ENCODE data around the gene KNTC1. TPM values are rescaled to one million over a fixed set of nuclear protein-coding genes. Genes with fewer than 3 reads are reported as not detected.
"Not testable (repeated sequence)": the region's sequence is repeated elsewhere in the genome, so short reads cannot be mapped to it uniquely, and the experiment has no call there.

The KNTC1 gene
- total RNA-seq, 2 donors from 2014 or later = 86.7 to 115 TPM

GRCh38 chr12:122505419-122506051, 21.5 kb upstream of the KNTC1 start:
- TF ChIP-seq, protein P1, sequence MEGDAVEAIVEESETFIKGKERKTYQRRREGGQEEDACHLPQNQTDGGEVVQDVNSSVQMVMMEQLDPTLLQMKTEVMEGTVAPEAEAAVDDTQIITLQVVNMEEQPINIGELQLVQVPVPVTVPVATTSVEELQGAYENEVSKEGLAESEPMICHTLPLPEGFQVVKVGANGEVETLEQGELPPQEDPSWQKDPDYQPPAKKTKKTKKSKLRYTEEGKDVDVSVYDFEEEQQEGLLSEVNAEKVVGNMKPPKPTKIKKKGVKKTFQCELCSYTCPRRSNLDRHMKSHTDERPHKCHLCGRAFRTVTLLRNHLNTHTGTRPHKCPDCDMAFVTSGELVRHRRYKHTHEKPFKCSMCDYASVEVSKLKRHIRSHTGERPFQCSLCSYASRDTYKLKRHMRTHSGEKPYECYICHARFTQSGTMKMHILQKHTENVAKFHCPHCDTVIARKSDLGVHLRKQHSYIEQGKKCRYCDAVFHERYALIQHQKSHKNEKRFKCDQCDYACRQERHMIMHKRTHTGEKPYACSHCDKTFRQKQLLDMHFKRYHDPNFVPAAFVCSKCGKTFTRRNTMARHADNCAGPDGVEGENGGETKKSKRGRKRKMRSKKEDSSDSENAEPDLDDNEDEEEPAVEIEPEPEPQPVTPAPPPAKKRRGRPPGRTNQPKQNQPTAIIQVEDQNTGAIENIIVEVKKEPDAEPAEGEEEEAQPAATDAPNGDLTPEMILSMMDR (conservative IDR thresholded peaks at IDR 0.05) = no peak
- no peaks in the 10 kb centered on the region for H3K27me3 ChIP-seq (ENCODE audit: control insufficient read depth, insufficient read depth, low read length, poor library complexity, severe bottlenecking)
- H3K27ac Mint-ChIP-seq = no peak overlapping the region
- no peaks in the 10 kb centered on the region for H3K9me3 Mint-ChIP-seq
- H3K27me3 Mint-ChIP-seq (ENCODE audit: insufficient read depth) = no peaks in the 10 kb centered on the region
- no peaks in the 10 kb centered on the region for H3K4me1 ChIP-seq (ENCODE audit: control insufficient read depth, insufficient read depth, low read length)
- no peak overlapping the region for H3K4me3 Mint-ChIP-seq
- H3K36me3 Mint-ChIP-seq (ENCODE audit: low read depth) = peaks cover 78% of the 10 kb centered on the region
- H3K36me3 ChIP-seq (ENCODE audit: control insufficient read depth, insufficient read depth, low read length) = peaks cover 76% of the 10 kb centered on the region
- 96% methylated on average over 8 to 11 of the region's 11 CpGs for WGBS, 2 experiments (ENCODE audit: insufficient coverage in 1 of 2, insufficient read length in 1 of 2)
- peaks cover 2% of the 10 kb centered on the region for H3K4me1 Mint-ChIP-seq
- no peak overlapping the region for H3K27ac ChIP-seq (ENCODE audit: low read depth, low read length)
- peak; percentile 40 for DNase-seq
- H3K4me3 ChIP-seq (ENCODE audit: low read length) = no peak overlapping the region
- H3K9me3 ChIP-seq (ENCODE audit: control insufficient read depth, low read length) = no peaks in the 10 kb centered on the region
- H3K9ac ChIP-seq (ENCODE audit: extremely low read depth, low read length, poor library complexity, severe bottlenecking) = no peak overlapping the region

GRCh38 chr12:122506393-122506938, 20.6 kb upstream of the KNTC1 start:
- 85 to 96% methylated on average over 4 to 5 of the region's 5 CpGs for WGBS, 2 experiments (ENCODE audit: insufficient coverage in 1 of 2, insufficient read length in 1 of 2)
- Histone ChIP-seq H3K4me3 (ENCODE audit: low read length) (no peak overlapping the region), H3K9ac (ENCODE audit: extremely low read depth, low read length, poor library complexity, severe bottlenecking) (no peak overlapping the region), H3K27ac (ENCODE audit: low read depth, low read length) (no peak overlapping the region), H3K9me3 (ENCODE audit: control insufficient read depth, low read length) (no peaks in the 10 kb centered on the region), H3K27me3 (ENCODE audit: control insufficient read depth, insufficient read depth, low read length, poor library complexity, severe bottlenecking) (no peaks in the 10 kb centered on the region), H3K36me3 (ENCODE audit: control insufficient read depth, insufficient read depth, low read length) (peaks cover 86% of the 10 kb centered on the region), H3K4me1 (ENCODE audit: control insufficient read depth, insufficient read depth, low read length) (no peaks in the 10 kb centered on the region)
- peaks cover 86% of the 10 kb centered on the region for H3K36me3 Mint-ChIP-seq (ENCODE audit: low read depth)
- H3K4me1 Mint-ChIP-seq = no peaks in the 10 kb centered on the region
- H3K9me3 Mint-ChIP-seq = no peaks in the 10 kb centered on the region
- H3K27ac Mint-ChIP-seq = no peak overlapping the region
- H3K27me3 Mint-ChIP-seq (ENCODE audit: insufficient read depth) = no peaks in the 10 kb centered on the region
- no peak overlapping the region for H3K4me3 Mint-ChIP-seq
- DNase-seq = no peak
- TF ChIP-seq, protein P1 (conservative IDR thresholded peaks at IDR 0.05) = no peak

- Mint-ChIP-seq H3K4me1 (no peaks in the 10 kb centered on the region), H3K4me3 (no peak overlapping the region), H3K27ac (no peak overlapping the region), H3K27me3 (ENCODE audit: insufficient read depth) (no peaks in the 10 kb centered on the region), H3K9me3 (no peaks in the 10 kb centered on the region), H3K36me3 (ENCODE audit: low read depth) (peaks cover 87% of the 10 kb centered on the region)
- WGBS, 2 experiments (ENCODE audit: insufficient coverage in 1 of 2, insufficient read length in 1 of 2) = 95% methylated on average over 5 of the region's 5 CpGs
- Histone ChIP-seq H3K4me1 (ENCODE audit: control insufficient read depth, insufficient read depth, low read length) (no peaks in the 10 kb centered on the region), H3K27ac (ENCODE audit: low read depth, low read length) (no peak overlapping the region), H3K36me3 (ENCODE audit: control insufficient read depth, insufficient read depth, low read length) (peaks cover 98% of the 10 kb centered on the region), H3K27me3 (ENCODE audit: control insufficient read depth, insufficient read depth, low read length, poor library complexity, severe bottlenecking) (no peaks in the 10 kb centered on the region), H3K9me3 (ENCODE audit: control insufficient read depth, low read length) (no peaks in the 10 kb centered on the region), H3K4me3 (ENCODE audit: low read length) (no peak overlapping the region), H3K9ac (ENCODE audit: extremely low read depth, low read length, poor library complexity, severe bottlenecking) (no peak overlapping the region)
- TF ChIP-seq, protein P1 (conservative IDR thresholded peaks at IDR 0.05) = no peak
- DNase-seq = no peak
Measured at GRCh38 chr12:122508163-122508562, 18.9 kb upstream of the KNTC1 start.

GRCh38 chr12:122513028-122513427, 14.0 kb upstream of the KNTC1 start:
- H3K9me3 ChIP-seq (ENCODE audit: control insufficient read depth, low read length); H3K9me3 Mint-ChIP-seq; H3K4me3 ChIP-seq (ENCODE audit: low read length); H3K4me1 ChIP-seq (ENCODE audit: control insufficient read depth, insufficient read depth, low read length); H3K9ac ChIP-seq (ENCODE audit: extremely low read depth, low read length, poor library complexity, severe bottlenecking); H3K27me3 Mint-ChIP-seq (ENCODE audit: insufficient read depth); H3K27ac Mint-ChIP-seq; H3K4me3 Mint-ChIP-seq; DNase-seq; H3K27ac ChIP-seq (ENCODE audit: low read depth, low read length); H3K27me3 ChIP-seq (ENCODE audit: control insufficient read depth, insufficient read depth, low read length, poor library complexity, severe bottlenecking); H3K4me1 Mint-ChIP-seq: not testable (repeated sequence)
- H3K36me3 ChIP-seq (ENCODE audit: control insufficient read depth, insufficient read depth, low read length) = peaks cover 98% of the 10 kb centered on the region
- WGBS, 2 experiments (ENCODE audit: insufficient coverage in 1 of 2, insufficient read length in 1 of 2) = 96% methylated on average over 2 of the region's 3 CpGs; no CpG with 5 or more reads in 1 of the 2 experiments
- peaks cover 92% of the 10 kb centered on the region for H3K36me3 Mint-ChIP-seq (ENCODE audit: low read depth)
